ENCODE data around the gene SIGLEC1. TPM values are rescaled to one million over a fixed set of nuclear protein-coding genes. Genes with fewer than 3 reads are reported as not detected.

Gene SIGLEC1
- total and polyA plus RNA-seq, 2 donors (not counting 1 experiment from before 2014, with no cell fraction given) = 0.06 to 0.15 TPM

GRCh38 chr20:3669710-3670367, 42.6 kb downstream of the SIGLEC1 start:
- no peak overlapping the region for H3K4me3 ChIP-seq (ENCODE audit: control extremely low read depth in 1 of 5, extremely low read depth in 1 of 5, insufficient read depth in 1 of 5, low read depth in 2 of 5, low read length in 4 of 5)
- DNase-seq (no peak), ATAC-seq (ENCODE audit: low read depth) (no peak)
- H3K79me2 ChIP-seq (ENCODE audit: control insufficient read depth, insufficient read depth, low read length) = no peaks in the 10 kb centered on the region
- Mint-ChIP-seq H3K9me3 (ENCODE audit: insufficient read depth) (no peaks in the 10 kb centered on the region), H3K27me3 (peaks cover 38% of the 10 kb centered on the region), H3K27ac (no peak overlapping the region), H3K4me3 (no peak overlapping the region), H3K4me1 (peaks cover 9% of the 10 kb centered on the region)
- intact Hi-C loops (cut with micrococcal nuclease) = no loop called here
- H3K27me3 ChIP-seq (replicated peaks in 1 of 4; ENCODE audit: control extremely low read depth in 1 of 4, control insufficient read depth in 3 of 4, insufficient read depth in 4 of 4, low read length in 3 of 4) = peaks cover 0 to 26% (median 8%) of the 10 kb centered on the region in 4 experiments
- H3K36me3 ChIP-seq (replicated peaks in 1 of 2; ENCODE audit: control extremely low read depth in 1 of 2, control insufficient read depth in 1 of 2, extremely low read depth in 1 of 2, insufficient read depth in 2 of 2, low read length in 1 of 2) = no peaks in the 10 kb centered on the region
- 86% methylated on average over 13 of the region's 13 CpGs for WGBS (ENCODE audit: insufficient coverage)
- TF ChIP-seq EZH2 (IDR thresholded peaks at IDR 0.05; ENCODE audit: borderline replicate concordance, insufficient read depth, low read depth, low read length, poor library complexity, severe bottlenecking) (no peak), CTCF (IDR thresholded peaks at IDR 0.05) (no peak)
- no peaks in the 10 kb centered on the region for H4K20me1 ChIP-seq (ENCODE audit: control insufficient read depth, insufficient read depth, low read length, poor library complexity, severe bottlenecking)
- no peak overlapping the region for H3K27ac ChIP-seq (ENCODE audit: low read length in 2 of 2)
- H2AFZ ChIP-seq (ENCODE audit: insufficient read depth, low read depth, low read length, poor library complexity, severe bottlenecking) = no peak overlapping the region
- H3K9ac ChIP-seq (ENCODE audit: low read length) = no peak overlapping the region
- no peak overlapping the region for H3K4me2 ChIP-seq (replicated peaks; ENCODE audit: low read depth, low read length, poor library complexity, severe bottlenecking)
- peaks cover 5 to 9% of the 10 kb centered on the region in 2 donors for H3K4me1 ChIP-seq (ENCODE audit: control insufficient read depth in 2 of 2, insufficient read depth in 2 of 2, low read length in 2 of 2)
- ChIA-PET CTCF (no interaction called here), POLR2A (no interaction called here)
- H3K9me3 ChIP-seq (ENCODE audit: control extremely low read depth in 1 of 3, control insufficient read depth in 2 of 3, insufficient read depth in 1 of 3, low read length in 2 of 3) = peaks cover 0 to 3% (median 0%) of the 10 kb centered on the region in 3 donors

GRCh38 chr20:3667434-3668037, 44.9 kb downstream of the SIGLEC1 start:
- no peak for ATAC-seq (ENCODE audit: low read depth)
- Histone ChIP-seq H3K9me3 (ENCODE audit: control extremely low read depth in 1 of 3, control insufficient read depth in 2 of 3, insufficient read depth in 1 of 3, low read length in 2 of 3) (peaks cover 0 to 3% (median 0%) of the 10 kb centered on the region in 3 donors), H3K4me3 (ENCODE audit: control extremely low read depth in 1 of 5, extremely low read depth in 1 of 5, insufficient read depth in 1 of 5, low read depth in 2 of 5, low read length in 4 of 5) (no peak overlapping the region), H3K4me1 (ENCODE audit: control insufficient read depth in 2 of 2, insufficient read depth in 2 of 2, low read length in 2 of 2) (peaks cover 2 to 5% of the 10 kb centered on the region in 2 donors), H3K27me3 (replicated peaks in 1 of 4; ENCODE audit: control extremely low read depth in 1 of 4, control insufficient read depth in 3 of 4, insufficient read depth in 4 of 4, low read length in 3 of 4) (peaks cover 0 to 21% (median 9%) of the 10 kb centered on the region in 4 experiments), H3K4me2 (replicated peaks; ENCODE audit: low read depth, low read length, poor library complexity, severe bottlenecking) (no peak overlapping the region), H3K9ac (ENCODE audit: low read length) (no peak overlapping the region), H3K79me2 (ENCODE audit: control insufficient read depth, insufficient read depth, low read length) (no peaks in the 10 kb centered on the region), H2AFZ (ENCODE audit: insufficient read depth, low read depth, low read length, poor library complexity, severe bottlenecking) (no peak overlapping the region), H4K20me1 (ENCODE audit: control insufficient read depth, insufficient read depth, low read length, poor library complexity, severe bottlenecking) (no peaks in the 10 kb centered on the region), H3K36me3 (replicated peaks in 1 of 2; ENCODE audit: control extremely low read depth in 1 of 2, control insufficient read depth in 1 of 2, extremely low read depth in 1 of 2, insufficient read depth in 2 of 2, low read length in 1 of 2) (no peaks in the 10 kb centered on the region), H3K27ac (ENCODE audit: low read length in 2 of 2) (no peak overlapping the region)
- no peak overlapping the region for H3K27ac Mint-ChIP-seq
- H3K9me3 Mint-ChIP-seq (ENCODE audit: insufficient read depth) = no peaks in the 10 kb centered on the region
- intact Hi-C loops (cut with micrococcal nuclease) = no loop called here
- CTCF ChIA-PET = no interaction called here
- TF ChIP-seq CTCF (IDR thresholded peaks at IDR 0.05) (no peak), EZH2 (IDR thresholded peaks at IDR 0.05; ENCODE audit: borderline replicate concordance, insufficient read depth, low read depth, low read length, poor library complexity, severe bottlenecking) (no peak)
- peaks cover 7% of the 10 kb centered on the region for H3K4me1 Mint-ChIP-seq
- H3K27me3 Mint-ChIP-seq = peaks cover 35% of the 10 kb centered on the region
- WGBS (ENCODE audit: insufficient coverage) = 88% methylated on average over 5 of the region's 8 CpGs
- POLR2A ChIA-PET = no interaction called here
- DNase-seq = no peak
- H3K4me3 Mint-ChIP-seq = no peak overlapping the region

All from B cell (primary cell).